Measurements from ENCODE around the gene TRPM2.

GRCh38 chr21:44486302-44486701, 132.9 kb downstream of the TRPM2 start:
- TF ChIP-seq CTCF (IDR thresholded peaks at IDR 0.05) (no peak), ZFX (IDR thresholded peaks at IDR 0.05; ENCODE audit: borderline replicate concordance) (no peak)
